Measurements from ENCODE around the gene CXCL5.

The CXCL5 gene

GRCh38 chr4:73998040-73999011, at the start of gene CXCL5:
Gene CXCL5, minus strand, starts transcription at chr4:73998677. Its CDS starts 96 bp downstream, at chr4:73998581.
- no peak for DNase-seq

- no peak for DNase-seq
These were observed 48.7 kb upstream of the CXCL5 start for GRCh38 chr4:74047152-74047551.

GRCh38 chr4:74045772-74046171, 47.3 kb upstream of the CXCL5 start:
- DNase-seq: no peak

GRCh38 chr4:74045247-74045646, 46.8 kb upstream of the CXCL5 start:
- DNase-seq: no peak

- DNase-seq: no peak
These were observed 46.2 kb upstream of the CXCL5 start for GRCh38 chr4:74044677-74045076.

- no peak for DNase-seq
These were observed 44.2 kb upstream of the CXCL5 start for GRCh38 chr4:74042681-74043080.

- DNase-seq: no peak
These were observed 42.9 kb upstream of the CXCL5 start for GRCh38 chr4:74041418-74041817.

GRCh38 chr4:74039315-74039763, 40.9 kb upstream of the CXCL5 start:
- DNase-seq: no peak

- DNase-seq: no peak
These were observed 40.2 kb upstream of the CXCL5 start, which contains the start of gene CXCL3 for GRCh38 chr4:74038425-74039314. Gene CXCL3, minus strand, starts transcription at chr4:74038689. Its CDS starts 78 bp downstream, at chr4:74038611.

- no peak for DNase-seq
These were observed 39.6 kb upstream of the CXCL5 start for GRCh38 chr4:74038086-74038424.

GRCh38 chr4:74037076-74037955, 38.8 kb upstream of the CXCL5 start:
- no peak for DNase-seq

GRCh38 chr4:74033739-74034138, 35.3 kb upstream of the CXCL5 start:
- DNase-seq: no peak

GRCh38 chr4:74032064-74032463, 33.6 kb upstream of the CXCL5 start:
- no peak for DNase-seq

- no peak for DNase-seq
These were observed 33.1 kb upstream of the CXCL5 start for GRCh38 chr4:74031576-74031975.

GRCh38 chr4:74030285-74030684, 31.8 kb upstream of the CXCL5 start:
- no peak for DNase-seq

- no peak for DNase-seq
These were observed 30.0 kb upstream of the CXCL5 start for GRCh38 chr4:74028504-74028903.

- no peak for DNase-seq
These were observed 25.2 kb upstream of the CXCL5 start for GRCh38 chr4:74023709-74024108.

- DNase-seq: no peak
These were observed 23.1 kb upstream of the CXCL5 start for GRCh38 chr4:74021601-74022000.

- DNase-seq: no peak
These were observed 20.3 kb upstream of the CXCL5 start for GRCh38 chr4:74018771-74019170.

- no peak for DNase-seq
These were observed 19.6 kb upstream of the CXCL5 start for GRCh38 chr4:74018116-74018515.

- no peak for DNase-seq
These were observed 17.6 kb upstream of the CXCL5 start for GRCh38 chr4:74016068-74016467.

- DNase-seq: no peak
These were observed 16.8 kb upstream of the CXCL5 start for GRCh38 chr4:74015126-74015780.
